ENCODE data around the gene DISP3. TPM values are rescaled to one million over a fixed set of nuclear protein-coding genes. Genes with fewer than 3 reads are reported as not detected.

The DISP3 gene
- total and polyA plus RNA-seq, 2 of the 13 experiments (the other 11 are each of a cell fraction or from before 2014, with no cell fraction given), result 0.08 to 0.13 TPM

- ChIA-PET CTCF (ENCODE audit: low intra/inter-chr PET ratio, low total read pairs) (interaction anchor here (1.2 to 1.4 kb wide), 2 partner anchors 163 to 240 kb away, joined by 3 to 6 read pairs; no protein-coding TSS in a partner anchor), POLR2A (interaction anchor here (1.0 kb wide), 1 partner anchor 174 kb away, joined by 3 read pairs; no protein-coding TSS in a partner anchor)
- in situ Hi-C loops (cut with HindIII; ENCODE audit: extremely low pct_ligation_motif_present, low pct_unique_long_range_greater_than_20kb) (loop anchor here (5.0 to 10.0 kb wide), 2 partner anchors 158 to 235 kb away; no protein-coding TSS in a partner anchor), intact Hi-C loops (cut with micrococcal nuclease; ENCODE audit: unreplicated experiment) (no loop called here)
- DNase-seq (ENCODE audit: low spot score) (no peak), ATAC-seq (peak; percentile 18), FAIRE-seq (no peak)
- H3K4me1 ChIP-seq (ENCODE audit: insufficient read depth, low read length), result no peaks in the 10 kb centered on the region
- 27% methylated on average over 12 of the region's 52 CpGs for WGBS (ENCODE audit: low lambda C conversion rate)
- no peak overlapping the region for H3K9ac ChIP-seq (ENCODE audit: insufficient read depth, low read depth, low read length)
- H3K9me3 ChIP-seq (ENCODE audit: low read length), result no peaks in the 10 kb centered on the region
- no peaks in the 10 kb centered on the region for H4K20me1 ChIP-seq (ENCODE audit: insufficient read depth, low read length)
- no peak overlapping the region for H2AFZ ChIP-seq (ENCODE audit: low read length)
- H3K27ac ChIP-seq (ENCODE audit: extremely low read length, insufficient read depth, low read length), result no peak overlapping the region
- H3K79me2 ChIP-seq (ENCODE audit: insufficient read depth, low read length), result no peaks in the 10 kb centered on the region
- BruUV-seq (replicated peaks), result no TSS peak
- peaks cover 3 to 30% of the 10 kb centered on the region in 2 experiments; a peak in 4 of 5 replicates for H3K27me3 ChIP-seq (ENCODE audit: control insufficient read depth in 1 of 2, insufficient read depth in 2 of 2, low read length in 2 of 2)
- peak overlapping the region; percentile 58 to 71 (median 60) for H3K4me3 ChIP-seq (replicated peaks in 1 of 3; ENCODE audit: insufficient read depth in 1 of 3, low read depth in 2 of 3, low read length in 3 of 3)
- peak overlapping the region; percentile 82 for H3K4me2 ChIP-seq (ENCODE audit: low read depth, low read length)
- no peaks in the 10 kb centered on the region for H3K36me3 ChIP-seq (replicated peaks in 1 of 2; ENCODE audit: control insufficient read depth in 1 of 2, insufficient read depth in 2 of 2, low read length in 2 of 2)
- TF ChIP-seq PRMT3 (CRISPR knock-in tag; IDR thresholded peaks at IDR 0.05; ENCODE audit: borderline replicate concordance, low read depth) (no peak), MTA3 (CRISPR knock-in tag; IDR thresholded peaks at IDR 0.05) (no peak), THRA (CRISPR knock-in tag; IDR thresholded peaks at IDR 0.05; ENCODE audit: borderline replicate concordance) (no peak), ATF6 (CRISPR knock-in tag; conservative IDR thresholded peaks at IDR 0.05) (no peak), ZNF772 (CRISPR knock-in tag; IDR thresholded peaks at IDR 0.05) (no peak), ZNF839 (CRISPR knock-in tag; IDR thresholded peaks at IDR 0.05; ENCODE audit: borderline replicate concordance) (no peak), SIX1 (CRISPR knock-in tag; IDR thresholded peaks at IDR 0.05; ENCODE audit: borderline replicate concordance) (no peak), SMAD9 (CRISPR knock-in tag; IDR thresholded peaks at IDR 0.05) (no peak), ZNF101 (CRISPR knock-in tag; IDR thresholded peaks at IDR 0.05; ENCODE audit: borderline replicate concordance, low read depth) (no peak), ZNF670 (CRISPR knock-in tag; IDR thresholded peaks at IDR 0.05; ENCODE audit: borderline replicate concordance) (no peak), TGIF2 (CRISPR knock-in tag; IDR thresholded peaks at IDR 0.05) (no peak), ZBTB33 (CRISPR knock-in tag; IDR thresholded peaks at IDR 0.05) (no peak), ZNF687 (CRISPR knock-in tag; IDR thresholded peaks at IDR 0.05) (peak; percentile 8; the same call in 1 of the 2 replicates), GPN1 (CRISPR knock-in tag; IDR thresholded peaks at IDR 0.05; ENCODE audit: borderline replicate concordance) (no peak)
Observed at GRCh38 chr1:11479375-11479979, 522 bp downstream of the DISP3 start.

All from HepG2 (cell line).